WTC11 (cell line): ENCODE results near the gene RFX4. TPM values are rescaled to one million over a fixed set of nuclear protein-coding genes. Genes with fewer than 3 reads are reported as not detected.

ENCODE experiments used
- ATAC-seq: fragments of 200-7000 bp; cut with Tn5 transposase; 2 replicates; pipeline ENCODE4 v1.10.0; 2021; ENCODE audit warnings: mild to moderate bottlenecking, moderate library complexity
- CTCF ChIA-PET: fragments of 300-600 bp; sonication (Branson Sonifier 250); formaldehyde crosslinking; loops from one replicate; lab custom pipeline; 2021; ENCODE audit warnings: antibody characterized with exemption; lab: Charles Lee
- POLR2A ChIA-PET: fragments of 350-600 bp; sonication (Branson Sonifier 250); formaldehyde crosslinking; loops from one replicate; lab custom pipeline; 2021; ENCODE audit warnings: antibody characterized with exemption; lab: Charles Lee
- DNase-seq: peaks from one replicate; pipeline ENCODE4 v3.0.0; 2021; ENCODE audit warnings: low spot score
- H3K27ac Mint-ChIP-seq: 2 replicates; pipeline ENCODE4 v1.8.0; 2021; ENCODE audit warnings: mixed read lengths
- H3K27me3 Mint-ChIP-seq: 2 replicates; pipeline ENCODE4 v1.8.0; 2021; ENCODE audit warnings: low read depth, mild to moderate bottlenecking, moderate library complexity, mixed read lengths
- H3K36me3 Mint-ChIP-seq: 2 replicates; pipeline ENCODE4 v1.8.0; 2021; ENCODE audit warnings: mixed read lengths
- H3K4me1 Mint-ChIP-seq: 2 replicates; pipeline ENCODE4 v1.8.0; 2022; ENCODE audit warnings: mixed read lengths
- H3K4me3 Mint-ChIP-seq: 2 replicates; pipeline ENCODE4 v1.8.0; 2021; ENCODE audit warnings: mild to moderate bottlenecking, moderate library complexity, mixed read lengths
- H3K9me3 Mint-ChIP-seq: 2 replicates; pipeline ENCODE4 v1.8.0; 2021; ENCODE audit warnings: mixed read lengths
- ATF2 ChIP-seq: sonication (generic); formaldehyde crosslinking; IDR thresholded peaks from 2 replicates; pipeline ENCODE4 v1.8.1; 2022; ENCODE audit warnings: low read depth, missing genetic modification reagents, borderline replicate concordance
- ATF6 ChIP-seq: sonication (generic); formaldehyde crosslinking; IDR thresholded peaks from 2 replicates; pipeline ENCODE4 v1.8.1; 2023; ENCODE audit warnings: mild to moderate bottlenecking, missing genetic modification reagents
- GTF2I ChIP-seq: fragments of 250-450 bp; sonication (Bioruptor Pico); conservative IDR thresholded peaks from 2 replicates; pipeline ENCODE4 v1.4.0; 2021; ENCODE audit warnings: mild to moderate bottlenecking
- IRF1 ChIP-seq: sonication (generic); formaldehyde crosslinking; IDR thresholded peaks from 2 replicates; pipeline ENCODE4 v1.8.0; 2023; ENCODE audit warnings: missing genetic modification reagents
- MAX ChIP-seq: sonication (generic); formaldehyde crosslinking; IDR thresholded peaks from 2 replicates; pipeline ENCODE4 v1.8.0; 2022; ENCODE audit warnings: mild to moderate bottlenecking, missing genetic modification reagents
- MLX ChIP-seq: sonication (generic); formaldehyde crosslinking; IDR thresholded peaks from 2 replicates; pipeline ENCODE4 v1.8.1; 2023; ENCODE audit warnings: mild to moderate bottlenecking, missing genetic modification reagents, moderate library complexity
- MYBL2 ChIP-seq: sonication (generic); formaldehyde crosslinking; IDR thresholded peaks from 2 replicates; pipeline ENCODE4 v1.8.1; 2023; ENCODE audit warnings: mild to moderate bottlenecking, moderate library complexity, missing genetic modification reagents
- PREB ChIP-seq: sonication (generic); formaldehyde crosslinking; IDR thresholded peaks from 2 replicates; pipeline ENCODE4 v1.8.1; 2022; ENCODE audit warnings: mild to moderate bottlenecking, missing genetic modification reagents, moderate library complexity, borderline replicate concordance
- PRRX2 ChIP-seq: fragments of 250-450 bp; sonication (Bioruptor Pico); IDR thresholded peaks from 2 replicates; pipeline ENCODE4 v1.8.0; 2021; ENCODE audit warnings: mild to moderate bottlenecking
- RORB ChIP-seq: fragments of 250-450 bp; sonication (Bioruptor Pico); IDR thresholded peaks from 2 replicates; pipeline ENCODE4 v1.9.0; 2021; ENCODE audit warnings: mild to moderate bottlenecking
- ZBTB21 ChIP-seq: sonication (generic); formaldehyde crosslinking; IDR thresholded peaks from 2 replicates; pipeline ENCODE4 v1.8.1; 2023; ENCODE audit warnings: mild to moderate bottlenecking, missing genetic modification reagents, borderline replicate concordance
- ZNF138 ChIP-seq: sonication (generic); formaldehyde crosslinking; conservative IDR thresholded peaks from 2 replicates; pipeline ENCODE4 v1.8.1; 2022; ENCODE audit warnings: mild to moderate bottlenecking, moderate library complexity, missing genetic modification reagents
- ZNF512 ChIP-seq: sonication (generic); formaldehyde crosslinking; IDR thresholded peaks from 2 replicates; pipeline ENCODE4 v1.8.1; 2022; ENCODE audit warnings: missing genetic modification reagents, borderline replicate concordance
- total RNA-seq: library from RNA; stranded (reverse); gene quantifications from 3 replicates; pipeline ENCODE4 v1.2.3, GENCODE V29; 2021
- TF ChIP-seq, protein P1 (sequence below): sonication (generic); formaldehyde crosslinking; IDR thresholded peaks from 2 replicates; pipeline ENCODE4 v1.8.1; 2023; ENCODE audit warnings: mild to moderate bottlenecking, missing genetic modification reagents
- TF ChIP-seq, protein P2 (sequence below): sonication (generic); formaldehyde crosslinking; IDR thresholded peaks from 2 replicates; pipeline ENCODE4 v1.8.0; 2023; ENCODE audit warnings: missing genetic modification reagents, mild to moderate bottlenecking, borderline replicate concordance
- TF ChIP-seq, protein P3 (sequence below): sonication (generic); formaldehyde crosslinking; IDR thresholded peaks from 2 replicates; pipeline ENCODE4 v1.8.1; 2023; ENCODE audit warnings: mild to moderate bottlenecking, missing genetic modification reagents, borderline replicate concordance

The RFX4 gene
- total RNA-seq, 1 experiment from 2014 or later: 0.26 TPM

DNA sequence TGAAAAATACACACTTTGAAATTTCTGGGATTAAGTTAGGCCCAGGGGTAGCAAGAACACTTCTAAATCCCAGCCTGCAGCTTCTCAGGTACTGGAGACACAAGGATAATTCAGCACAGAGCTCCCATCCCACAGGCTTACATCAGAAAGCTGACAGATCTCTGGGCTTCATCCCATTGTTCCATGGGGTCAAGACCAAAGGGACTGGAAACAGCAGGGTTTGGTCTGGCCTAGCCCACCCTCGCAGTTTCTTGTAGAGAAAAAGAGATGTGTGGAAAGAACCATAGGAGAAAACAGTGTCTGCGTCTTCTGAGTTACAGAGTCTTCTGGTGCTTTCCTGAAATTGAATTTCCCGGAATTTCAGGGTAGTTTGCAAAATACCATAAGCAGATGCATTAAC lies 132.1 kb downstream of the RFX4 start:
- peaks cover 6% of the 10 kb centered on the region for H3K9me3 Mint-ChIP-seq
- TF ChIP-seq MAX (no peak), ZNF512 (no peak), MYBL2 (CRISPR knock-in tag) (no peak), MLX (CRISPR knock-in tag) (no peak), RORB (no peak), ATF2 (CRISPR knock-in tag) (no peak), ZNF138 (CRISPR knock-in tag) (no peak), GTF2I (CRISPR knock-in tag) (no peak), PRRX2 (CRISPR knock-in tag) (no peak), IRF1 (CRISPR knock-in tag) (no peak)
- TF ChIP-seq, protein P1, sequence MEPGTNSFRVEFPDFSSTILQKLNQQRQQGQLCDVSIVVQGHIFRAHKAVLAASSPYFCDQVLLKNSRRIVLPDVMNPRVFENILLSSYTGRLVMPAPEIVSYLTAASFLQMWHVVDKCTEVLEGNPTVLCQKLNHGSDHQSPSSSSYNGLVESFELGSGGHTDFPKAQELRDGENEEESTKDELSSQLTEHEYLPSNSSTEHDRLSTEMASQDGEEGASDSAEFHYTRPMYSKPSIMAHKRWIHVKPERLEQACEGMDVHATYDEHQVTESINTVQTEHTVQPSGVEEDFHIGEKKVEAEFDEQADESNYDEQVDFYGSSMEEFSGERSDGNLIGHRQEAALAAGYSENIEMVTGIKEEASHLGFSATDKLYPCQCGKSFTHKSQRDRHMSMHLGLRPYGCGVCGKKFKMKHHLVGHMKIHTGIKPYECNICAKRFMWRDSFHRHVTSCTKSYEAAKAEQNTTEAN (CRISPR knock-in tag): no peak
- TF ChIP-seq, protein P2, sequence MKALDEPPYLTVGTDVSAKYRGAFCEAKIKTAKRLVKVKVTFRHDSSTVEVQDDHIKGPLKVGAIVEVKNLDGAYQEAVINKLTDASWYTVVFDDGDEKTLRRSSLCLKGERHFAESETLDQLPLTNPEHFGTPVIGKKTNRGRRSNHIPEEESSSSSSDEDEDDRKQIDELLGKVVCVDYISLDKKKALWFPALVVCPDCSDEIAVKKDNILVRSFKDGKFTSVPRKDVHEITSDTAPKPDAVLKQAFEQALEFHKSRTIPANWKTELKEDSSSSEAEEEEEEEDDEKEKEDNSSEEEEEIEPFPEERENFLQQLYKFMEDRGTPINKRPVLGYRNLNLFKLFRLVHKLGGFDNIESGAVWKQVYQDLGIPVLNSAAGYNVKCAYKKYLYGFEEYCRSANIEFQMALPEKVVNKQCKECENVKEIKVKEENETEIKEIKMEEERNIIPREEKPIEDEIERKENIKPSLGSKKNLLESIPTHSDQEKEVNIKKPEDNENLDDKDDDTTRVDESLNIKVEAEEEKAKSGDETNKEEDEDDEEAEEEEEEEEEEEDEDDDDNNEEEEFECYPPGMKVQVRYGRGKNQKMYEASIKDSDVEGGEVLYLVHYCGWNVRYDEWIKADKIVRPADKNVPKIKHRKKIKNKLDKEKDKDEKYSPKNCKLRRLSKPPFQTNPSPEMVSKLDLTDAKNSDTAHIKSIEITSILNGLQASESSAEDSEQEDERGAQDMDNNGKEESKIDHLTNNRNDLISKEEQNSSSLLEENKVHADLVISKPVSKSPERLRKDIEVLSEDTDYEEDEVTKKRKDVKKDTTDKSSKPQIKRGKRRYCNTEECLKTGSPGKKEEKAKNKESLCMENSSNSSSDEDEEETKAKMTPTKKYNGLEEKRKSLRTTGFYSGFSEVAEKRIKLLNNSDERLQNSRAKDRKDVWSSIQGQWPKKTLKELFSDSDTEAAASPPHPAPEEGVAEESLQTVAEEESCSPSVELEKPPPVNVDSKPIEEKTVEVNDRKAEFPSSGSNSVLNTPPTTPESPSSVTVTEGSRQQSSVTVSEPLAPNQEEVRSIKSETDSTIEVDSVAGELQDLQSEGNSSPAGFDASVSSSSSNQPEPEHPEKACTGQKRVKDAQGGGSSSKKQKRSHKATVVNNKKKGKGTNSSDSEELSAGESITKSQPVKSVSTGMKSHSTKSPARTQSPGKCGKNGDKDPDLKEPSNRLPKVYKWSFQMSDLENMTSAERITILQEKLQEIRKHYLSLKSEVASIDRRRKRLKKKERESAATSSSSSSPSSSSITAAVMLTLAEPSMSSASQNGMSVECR: no peak
- H3K27ac Mint-ChIP-seq: no peak overlapping the region
- ATAC-seq (no peak), DNase-seq (no peak)
- peaks cover 29% of the 10 kb centered on the region for H3K4me1 Mint-ChIP-seq
- no peak overlapping the region for H3K4me3 Mint-ChIP-seq
- CTCF ChIA-PET: no interaction called here
- POLR2A ChIA-PET: no interaction called here
- peaks cover 3% of the 10 kb centered on the region; the same call in 1 of the 2 replicates for H3K36me3 Mint-ChIP-seq
- no peaks in the 10 kb centered on the region for H3K27me3 Mint-ChIP-seq

- ChIA-PET CTCF (no interaction called here), POLR2A (no interaction called here)
- Mint-ChIP-seq H3K4me3 (no peak overlapping the region), H3K36me3 (peaks cover 3% of the 10 kb centered on the region; the same call in 1 of the 2 replicates), H3K4me1 (peaks cover 23% of the 10 kb centered on the region), H3K27ac (no peak overlapping the region), H3K27me3 (no peaks in the 10 kb centered on the region), H3K9me3 (peaks cover 6% of the 10 kb centered on the region)
- no peak for DNase-seq
- no peak for ATAC-seq
- no peak for TF ChIP-seq IRF1 (CRISPR knock-in tag)
- TF ChIP-seq, protein P3, sequence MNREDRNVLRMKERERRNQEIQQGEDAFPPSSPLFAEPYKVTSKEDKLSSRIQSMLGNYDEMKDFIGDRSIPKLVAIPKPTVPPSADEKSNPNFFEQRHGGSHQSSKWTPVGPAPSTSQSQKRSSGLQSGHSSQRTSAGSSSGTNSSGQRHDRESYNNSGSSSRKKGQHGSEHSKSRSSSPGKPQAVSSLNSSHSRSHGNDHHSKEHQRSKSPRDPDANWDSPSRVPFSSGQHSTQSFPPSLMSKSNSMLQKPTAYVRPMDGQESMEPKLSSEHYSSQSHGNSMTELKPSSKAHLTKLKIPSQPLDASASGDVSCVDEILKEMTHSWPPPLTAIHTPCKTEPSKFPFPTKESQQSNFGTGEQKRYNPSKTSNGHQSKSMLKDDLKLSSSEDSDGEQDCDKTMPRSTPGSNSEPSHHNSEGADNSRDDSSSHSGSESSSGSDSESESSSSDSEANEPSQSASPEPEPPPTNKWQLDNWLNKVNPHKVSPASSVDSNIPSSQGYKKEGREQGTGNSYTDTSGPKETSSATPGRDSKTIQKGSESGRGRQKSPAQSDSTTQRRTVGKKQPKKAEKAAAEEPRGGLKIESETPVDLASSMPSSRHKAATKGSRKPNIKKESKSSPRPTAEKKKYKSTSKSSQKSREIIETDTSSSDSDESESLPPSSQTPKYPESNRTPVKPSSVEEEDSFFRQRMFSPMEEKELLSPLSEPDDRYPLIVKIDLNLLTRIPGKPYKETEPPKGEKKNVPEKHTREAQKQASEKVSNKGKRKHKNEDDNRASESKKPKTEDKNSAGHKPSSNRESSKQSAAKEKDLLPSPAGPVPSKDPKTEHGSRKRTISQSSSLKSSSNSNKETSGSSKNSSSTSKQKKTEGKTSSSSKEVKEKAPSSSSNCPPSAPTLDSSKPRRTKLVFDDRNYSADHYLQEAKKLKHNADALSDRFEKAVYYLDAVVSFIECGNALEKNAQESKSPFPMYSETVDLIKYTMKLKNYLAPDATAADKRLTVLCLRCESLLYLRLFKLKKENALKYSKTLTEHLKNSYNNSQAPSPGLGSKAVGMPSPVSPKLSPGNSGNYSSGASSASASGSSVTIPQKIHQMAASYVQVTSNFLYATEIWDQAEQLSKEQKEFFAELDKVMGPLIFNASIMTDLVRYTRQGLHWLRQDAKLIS (CRISPR knock-in tag): no peak
- TF ChIP-seq ZBTB21 (CRISPR knock-in tag): no peak
- no peak for TF ChIP-seq ATF6
- no peak for TF ChIP-seq PREB (CRISPR knock-in tag)
These were observed 132.8 kb downstream of the RFX4 start for GRCh38 chr12:106715582-106715981.
